Measurements from ENCODE around the gene MCOLN2.

MCOLN2 gene

GRCh38 chr1:84982395-84982794 is 14.5 kb downstream of the MCOLN2 start:
- no peak for DNase-seq

DNA sequence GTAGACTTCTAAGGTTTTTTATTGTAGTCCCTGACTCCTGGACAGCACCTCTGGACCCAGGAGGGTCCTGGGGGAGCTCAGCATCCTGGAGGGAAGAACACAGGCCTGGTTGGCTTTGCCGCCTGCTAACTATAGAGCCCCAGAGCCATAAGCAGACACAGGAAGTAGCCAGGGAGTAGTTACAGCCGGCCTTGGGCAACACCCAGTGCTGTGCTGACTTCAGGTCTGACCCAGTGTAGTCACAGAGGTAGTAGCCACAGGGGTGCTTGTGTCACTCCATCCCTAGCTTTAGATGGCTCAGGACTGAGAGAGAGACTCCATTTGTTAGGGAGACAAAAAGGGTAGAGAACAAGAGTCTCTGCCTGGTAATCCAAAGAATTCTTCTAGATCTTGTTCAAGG is 21.9 kb downstream of the MCOLN2 start:
- DNase-seq = no peak

DNA sequence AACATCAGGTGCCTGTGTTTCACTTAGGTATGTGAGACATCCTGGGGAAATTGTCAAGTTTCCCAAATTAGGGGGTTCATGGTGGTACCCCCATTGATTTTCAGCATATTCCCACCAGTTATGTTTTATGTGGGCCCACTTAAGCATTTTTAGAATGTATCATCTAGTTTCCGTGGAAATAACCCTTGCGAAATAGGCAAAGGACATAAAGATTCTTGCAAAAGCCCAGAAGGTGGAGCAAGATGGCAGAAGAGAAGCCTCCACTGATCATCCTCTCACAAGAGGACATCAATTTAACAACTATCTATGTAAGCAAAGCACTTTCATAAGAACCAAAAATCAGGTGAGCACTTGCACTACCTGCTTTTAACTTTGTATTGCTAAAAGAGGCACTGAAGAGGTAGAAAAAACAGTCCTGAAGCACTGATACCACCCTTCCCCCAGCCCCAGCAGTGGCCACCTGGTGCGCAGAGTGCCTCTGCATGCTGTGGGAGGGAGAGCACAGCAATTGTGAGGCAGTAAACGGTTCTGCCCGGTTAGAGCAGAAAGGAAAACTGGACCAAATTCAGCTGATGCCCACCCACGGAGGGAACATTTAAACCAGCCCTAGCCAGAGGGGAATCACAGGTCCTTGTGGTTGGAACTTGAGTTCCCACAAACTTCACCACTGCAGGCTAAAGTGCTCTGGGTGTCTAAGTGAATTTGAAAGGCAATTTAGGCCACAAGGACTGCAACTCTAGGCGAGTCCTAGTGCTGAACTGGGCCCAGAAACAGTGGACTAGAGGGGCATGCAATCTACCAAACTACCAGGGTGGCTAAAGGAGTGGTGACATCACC is 23.2 kb downstream of the MCOLN2 start:
- peak; percentile 38 for DNase-seq

DNA sequence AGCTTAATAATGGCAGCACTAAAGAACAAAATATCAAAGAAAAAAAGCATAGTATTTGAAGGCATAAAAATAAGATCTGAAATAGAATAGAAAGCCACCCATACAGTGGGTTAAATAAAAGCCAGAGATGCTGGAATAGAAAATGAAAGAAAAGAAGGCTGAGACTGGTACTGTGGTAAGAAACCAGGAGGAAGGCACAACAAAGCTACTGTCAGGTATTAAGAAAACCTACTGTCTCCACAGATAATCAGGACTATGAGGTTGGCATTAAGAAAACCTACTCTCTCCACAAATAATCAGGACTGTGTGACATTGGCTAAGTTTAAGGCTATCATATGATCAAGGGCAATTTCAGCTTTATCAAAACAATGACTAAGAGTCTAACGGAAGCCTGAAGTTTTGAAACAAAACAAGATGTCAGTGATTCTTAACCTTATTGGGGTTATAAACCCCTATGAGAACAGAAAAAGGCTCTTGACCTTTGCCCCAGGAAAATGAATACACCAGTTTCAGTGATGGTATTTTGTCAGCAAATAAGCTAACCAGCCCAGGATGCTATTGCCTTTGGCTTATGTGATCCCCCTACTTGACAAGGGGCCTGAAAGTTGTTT is 24.4 kb downstream of the MCOLN2 start:
- DNase-seq = no peak

DNA sequence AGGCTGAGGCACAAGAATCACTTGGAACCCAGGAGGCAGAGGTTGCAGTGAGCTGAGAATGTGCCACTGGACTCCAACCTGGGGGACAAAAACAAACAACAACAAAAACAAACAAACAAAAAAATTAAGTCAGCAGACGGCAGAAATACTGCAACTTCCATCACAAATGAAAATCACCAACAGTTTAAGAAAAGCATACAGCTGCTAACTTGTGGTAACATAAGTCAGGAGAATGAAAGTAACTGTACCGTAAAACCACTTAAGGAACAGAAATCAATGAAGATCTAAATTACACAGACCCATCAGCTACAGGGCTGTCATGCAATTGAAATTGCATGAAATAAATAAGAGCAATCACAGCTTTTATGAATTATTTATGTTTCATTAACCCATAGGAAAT is 25.0 kb downstream of the MCOLN2 start:
- DNase-seq = no peak

GRCh38 chr1:84969489-84970250 is 27.2 kb downstream of the MCOLN2 start:
- peak; percentile 58 for DNase-seq

DNA sequence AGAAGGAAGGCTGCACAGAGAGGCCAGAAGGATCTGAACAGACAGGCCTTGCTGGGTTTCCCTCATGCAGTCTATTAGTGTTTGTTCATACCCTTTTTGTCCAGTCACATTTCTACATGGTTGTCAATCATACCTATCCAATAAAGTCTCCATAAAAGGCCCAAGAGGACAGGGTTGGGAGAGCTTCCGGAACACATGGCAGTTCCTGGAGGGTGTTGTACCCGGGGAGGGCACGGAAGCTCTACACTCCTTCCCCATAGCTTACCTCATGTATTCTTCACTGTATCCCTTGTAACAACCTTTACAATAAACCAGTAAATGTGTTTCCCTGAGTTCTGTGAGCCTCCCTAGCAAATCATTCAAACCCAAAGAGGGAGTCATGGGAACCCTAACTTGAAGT is 28.0 kb downstream of the MCOLN2 start:
- no peak for DNase-seq

DNA sequence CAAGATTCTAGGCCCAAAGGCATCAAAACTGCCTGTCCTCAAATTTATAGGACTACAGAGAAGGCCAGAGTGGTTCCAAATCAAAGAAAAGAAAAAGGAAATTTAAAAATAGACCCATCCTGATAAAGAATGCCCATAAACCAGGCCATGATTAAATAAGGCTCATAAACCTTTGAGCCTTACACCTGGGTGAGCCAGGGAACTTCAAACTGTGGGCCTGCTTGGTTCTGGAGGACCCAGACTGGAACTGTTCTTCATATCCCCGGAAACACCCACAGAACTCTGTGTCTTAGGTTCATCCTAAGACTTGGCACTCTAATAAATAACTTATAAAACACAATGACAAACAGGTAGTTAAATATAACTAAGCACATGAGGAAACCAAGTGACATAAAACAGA is 28.8 kb downstream of the MCOLN2 start:
- DNase-seq = no peak

DNA sequence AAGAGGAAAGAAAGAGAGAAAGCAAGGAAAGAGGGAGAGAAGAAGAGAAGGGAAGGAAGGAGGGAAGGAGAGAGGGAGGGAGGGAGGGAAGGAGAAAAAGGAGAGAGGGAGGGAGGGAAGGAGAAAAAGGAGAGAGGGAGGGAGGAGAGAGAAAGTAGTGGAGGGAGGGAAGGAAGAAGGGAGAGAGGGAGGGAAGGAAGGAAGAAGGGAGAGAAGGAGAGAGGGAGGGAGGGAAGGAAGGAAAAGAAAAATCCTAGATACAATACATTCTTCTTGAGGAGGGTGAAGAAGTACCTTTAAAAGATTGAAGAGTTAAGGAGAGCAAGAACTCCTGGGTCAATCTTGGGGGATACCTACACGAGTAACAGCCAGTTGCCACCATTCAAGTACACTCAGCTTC is 29.2 kb downstream of the MCOLN2 start:
- DNase-seq = no peak

- DNase-seq = no peak
Measured at GRCh38 chr1:84963021-84963420, 33.9 kb downstream of the MCOLN2 start.

DNA sequence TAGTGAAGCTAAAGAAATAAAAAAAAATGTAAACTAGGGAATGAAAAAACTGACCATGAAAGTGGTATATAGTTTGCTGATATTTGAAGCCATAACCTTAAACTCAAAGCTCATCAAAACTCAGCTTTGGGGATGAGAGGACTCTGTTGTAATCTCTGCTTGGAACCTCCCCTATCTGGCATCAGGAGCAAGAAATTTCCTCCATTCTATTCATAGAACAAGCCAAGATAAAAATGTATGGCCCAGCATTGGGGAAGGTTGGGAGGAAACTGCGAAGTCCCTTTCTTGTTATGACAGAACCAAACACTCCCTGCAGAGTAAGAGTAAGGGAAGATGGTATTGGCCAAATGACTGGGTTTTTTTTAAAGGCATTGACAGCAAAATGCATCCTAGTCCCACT is 35.6 kb downstream of the MCOLN2 start:
- DNase-seq = no peak

DNA sequence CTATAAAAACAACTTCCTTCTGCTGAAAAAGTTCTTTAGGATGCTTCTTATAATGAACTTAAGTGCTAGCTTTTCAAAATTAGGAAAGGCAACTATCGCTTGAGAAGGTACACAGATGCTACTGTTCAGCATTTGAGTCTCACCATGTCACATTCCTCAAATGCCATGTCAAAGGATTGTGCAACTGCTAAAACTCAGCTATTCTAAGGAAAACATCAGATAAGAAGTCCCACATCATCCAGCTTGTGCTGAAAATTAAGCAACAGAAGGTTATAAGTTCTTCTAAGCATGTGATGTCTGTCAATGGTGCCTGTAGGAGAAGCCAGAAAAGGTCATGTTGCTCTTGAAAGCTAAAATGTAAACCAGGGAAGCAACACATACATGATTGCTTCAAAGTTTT is 36.5 kb downstream of the MCOLN2 start:
- DNase-seq = no peak

DNA sequence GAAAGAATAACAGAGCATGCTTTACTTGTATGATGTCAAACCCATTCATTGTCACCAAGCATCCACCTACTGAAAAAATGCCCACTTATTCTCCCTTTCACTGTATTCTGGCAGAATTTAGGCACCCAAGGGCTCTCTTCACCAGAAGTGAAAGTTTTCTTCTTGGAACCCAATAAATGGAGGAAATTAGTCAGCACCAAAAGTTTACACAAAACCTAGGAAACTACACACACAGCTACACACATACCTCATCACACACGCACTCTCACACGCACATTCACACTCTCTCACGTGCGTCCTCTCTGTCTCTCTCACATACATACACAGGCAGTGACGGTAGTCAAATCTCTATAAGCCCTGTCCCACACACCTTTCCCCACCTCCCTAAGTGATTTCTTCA is 37.6 kb downstream of the MCOLN2 start:
- DNase-seq = peak; percentile 65

DNA sequence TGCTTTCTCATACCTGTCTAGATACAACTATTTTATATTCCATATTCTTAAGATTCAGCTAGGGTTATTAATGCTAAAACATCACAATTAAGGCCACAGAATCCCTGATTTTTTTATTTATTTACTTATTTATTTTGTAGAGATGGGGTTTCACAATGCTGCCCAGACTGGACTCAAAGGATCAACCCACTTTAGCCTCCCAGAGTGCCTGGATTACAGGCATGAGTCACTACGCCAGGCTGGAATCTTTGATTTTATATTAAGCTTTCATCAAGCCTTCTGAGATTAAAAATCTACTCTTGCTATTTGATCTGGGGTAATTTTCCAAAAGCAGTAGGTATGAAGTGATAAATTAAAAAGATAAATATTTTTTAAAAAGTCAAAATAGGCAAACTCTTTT is 38.9 kb downstream of the MCOLN2 start:
- no peak for DNase-seq

GRCh38 chr1:84956655-84957054 is 40.3 kb downstream of the MCOLN2 start:
- no peak for DNase-seq

- DNase-seq = no peak
Measured at GRCh38 chr1:84956097-84956496, 40.8 kb downstream of the MCOLN2 start.

DNA sequence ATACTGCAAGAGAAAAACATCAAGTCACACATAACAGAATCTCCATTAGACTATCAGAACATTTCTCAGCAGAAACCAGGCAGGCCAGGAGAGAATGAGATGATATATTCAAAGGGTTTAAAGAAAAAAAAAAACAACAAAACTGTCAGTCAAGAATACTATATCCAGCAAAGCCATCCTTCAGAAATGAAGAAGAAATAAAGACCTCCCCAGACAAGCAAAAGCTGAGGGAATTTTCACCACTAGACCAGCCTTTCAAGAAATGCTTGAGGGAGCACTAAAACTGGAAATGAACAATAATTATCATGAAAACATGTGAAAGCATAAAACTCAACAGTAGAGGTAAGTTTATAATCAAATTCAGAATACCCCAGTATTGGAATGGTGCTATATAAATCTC is 47.2 kb downstream of the MCOLN2 start:
- no peak for DNase-seq

DNA sequence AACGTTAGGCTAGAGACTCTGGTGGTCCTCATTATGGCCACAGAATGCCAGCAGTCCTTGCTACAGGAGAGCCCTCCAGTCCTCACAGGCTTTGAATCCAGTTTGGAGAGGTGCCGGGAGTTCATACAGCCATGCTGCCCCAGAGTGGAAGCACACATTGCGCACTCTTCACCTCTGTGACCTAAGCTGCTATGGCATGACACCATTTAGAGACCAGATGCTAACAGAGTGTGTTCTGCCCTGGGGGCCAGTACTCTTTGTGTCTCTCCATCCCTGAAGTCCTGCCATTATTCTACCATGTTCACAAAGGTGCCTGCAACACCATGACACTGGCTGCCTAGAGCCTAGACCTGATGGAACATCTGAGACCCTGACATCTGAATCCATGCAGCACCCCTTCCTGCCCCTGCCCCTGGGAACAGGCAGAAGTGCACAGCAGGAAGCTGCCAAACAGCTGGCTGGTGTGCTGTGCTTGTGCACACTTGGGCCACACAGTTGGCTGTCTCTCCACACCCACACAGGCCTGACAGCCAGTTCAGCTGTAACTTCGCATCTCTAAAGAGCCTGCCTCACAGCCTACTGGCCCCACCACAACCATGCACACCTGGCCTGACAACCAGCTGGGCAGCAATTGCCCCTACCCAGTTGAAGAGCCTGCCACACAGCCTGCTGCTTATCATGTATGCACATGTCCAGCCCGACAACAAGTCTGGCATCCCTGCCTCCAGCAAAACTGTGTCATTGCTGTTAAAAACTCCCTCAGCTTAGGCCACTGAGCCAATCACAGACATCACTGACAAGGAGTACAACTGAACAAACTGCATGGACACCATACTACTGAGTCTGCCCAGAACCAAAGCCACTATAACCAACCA is 49.1 kb downstream of the MCOLN2 start:
- no peak for DNase-seq

- no peak for DNase-seq
Measured at GRCh38 chr1:84946631-84947030, 50.3 kb downstream of the MCOLN2 start.

GRCh38 chr1:84944767-84945486 is 52.0 kb downstream of the MCOLN2 start:
- DNase-seq = peak; percentile 70

DNA sequence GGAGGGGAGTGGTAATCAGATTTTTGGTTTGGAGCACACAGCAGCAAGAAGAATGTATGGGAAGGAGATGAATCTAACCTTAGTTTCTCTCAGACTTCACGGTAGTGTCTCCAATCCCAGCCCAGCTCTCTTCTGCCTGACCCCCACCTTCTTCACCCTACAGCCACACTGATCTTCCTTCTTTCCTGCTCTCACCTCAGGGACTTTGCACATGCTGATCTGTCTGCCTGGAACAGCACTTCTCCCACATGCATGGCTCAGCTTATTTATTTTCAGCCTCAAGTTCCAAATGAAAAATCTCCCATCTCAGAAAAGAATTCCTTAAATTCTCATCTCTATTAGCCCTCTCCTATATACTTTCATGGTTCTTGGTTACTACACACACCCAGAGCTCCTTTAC is 55.1 kb downstream of the MCOLN2 start:
- no peak for DNase-seq

GRCh38 chr1:84940481-84940880 is 56.4 kb downstream of the MCOLN2 start:
- no peak for DNase-seq

Measured in stimulated activated CD4-positive, alpha-beta T cell treated with anti-CD3 and anti-CD28 coated beads, Interleukin-15, amount 100 ng/mL, for 24 hours (primary cell).